HG03175 (cell line): ENCODE data around the gene MRPL16.
A peak's percentile ranks its signal among the peaks of the same experiment; 100 is the strongest.
"Not testable (repeated sequence)": the region's sequence is repeated elsewhere in the genome, so short reads cannot be mapped to it uniquely, and the experiment has no call there.

Experiments used
- ATAC-seq: cut with Tn5 transposase; IDR thresholded peaks from one replicate; pipeline ENCODE4 v1.9.1; 2021; ENCODE audit warnings: mild to moderate bottlenecking, moderate library complexity; ENCODE audit not compliant: unreplicated experiment

Gene MRPL16

GRCh38 chr11:59810189-59810910 is at the start of gene MRPL16:
TSS of gene MRPL16 (minus strand) at chr11:59810778. CDS start at chr11:59810658, 120 bp downstream.
- ATAC-seq = peak; percentile 99

- no peak for ATAC-seq
Observed at GRCh38 chr11:59859673-59860072, 49.1 kb upstream of the MRPL16 start.

- ATAC-seq = no peak
Observed at GRCh38 chr11:59857439-59858434, 47.2 kb upstream of the MRPL16 start.

GRCh38 chr11:59854871-59855270 is 44.3 kb upstream of the MRPL16 start:
- ATAC-seq = no peak

GRCh38 chr11:59851416-59851815 is 40.8 kb upstream of the MRPL16 start:
- not testable (repeated sequence) for ATAC-seq

- ATAC-seq = not testable (repeated sequence)
Observed at GRCh38 chr11:59849551-59849950, 39.0 kb upstream of the MRPL16 start.

GRCh38 chr11:59849129-59849528 is 38.6 kb upstream of the MRPL16 start:
- ATAC-seq = no peak

GRCh38 chr11:59848439-59848838 is 37.9 kb upstream of the MRPL16 start:
- not testable (repeated sequence) for ATAC-seq

- no peak for ATAC-seq
Observed at GRCh38 chr11:59847626-59848025, 37.0 kb upstream of the MRPL16 start.

GRCh38 chr11:59846556-59846955 is 36.0 kb upstream of the MRPL16 start:
- no peak for ATAC-seq

GRCh38 chr11:59845399-59845798 is 34.8 kb upstream of the MRPL16 start, which contains the start of gene CBLIF:
TSS of gene CBLIF (minus strand) at chr11:59845499. CDS start at chr11:59845453, 46 bp downstream.
- no peak for ATAC-seq

- no peak for ATAC-seq
Observed at GRCh38 chr11:59842316-59842715, 31.7 kb upstream of the MRPL16 start.

- peak; percentile 60 for ATAC-seq
Observed at GRCh38 chr11:59841514-59841913, 30.9 kb upstream of the MRPL16 start.

GRCh38 chr11:59839615-59840014 is 29.0 kb upstream of the MRPL16 start:
- ATAC-seq = no peak

GRCh38 chr11:59833602-59834001 is 23.0 kb upstream of the MRPL16 start:
- no peak for ATAC-seq

- no peak for ATAC-seq
Observed at GRCh38 chr11:59829358-59829757, 18.8 kb upstream of the MRPL16 start.

- peak; percentile 90 for ATAC-seq
Observed at GRCh38 chr11:59822989-59823566, 12.5 kb upstream of the MRPL16 start.

- ATAC-seq = no peak
Observed at GRCh38 chr11:59818572-59818971, 8.0 kb upstream of the MRPL16 start.

- not testable (repeated sequence) for ATAC-seq
Observed at GRCh38 chr11:59816434-59816833, 5.9 kb upstream of the MRPL16 start.

GRCh38 chr11:59815754-59816153 is 5.2 kb upstream of the MRPL16 start:
- no peak for ATAC-seq

GRCh38 chr11:59814021-59814420 is 3.4 kb upstream of the MRPL16 start:
- no peak for ATAC-seq
